HFF-Myc (cell line): ENCODE data around the gene ZNF579.

Source experiments
- DNase-seq: peaks from one replicate; pipeline ENCODE4 v3.0.0-alpha.2; 2011; ENCODE audit warnings: low read depth; ENCODE audit errors: extremely low read depth
- H3K4me3 ChIP-seq: replicated peaks from 2 replicates; pipeline ENCODE4 v1.5.1; 2011; ENCODE audit warnings: low read depth, mild to moderate bottlenecking, control low read depth, low read length
- TF ChIP-seq, protein P1 (sequence below): IDR thresholded peaks from 2 replicates; pipeline ENCODE4 v1.5.1; 2012; ENCODE audit warnings: mild to moderate bottlenecking, low read depth, low read length, control low read depth; ENCODE audit errors: missing control alignments

Gene ZNF579

DNA sequence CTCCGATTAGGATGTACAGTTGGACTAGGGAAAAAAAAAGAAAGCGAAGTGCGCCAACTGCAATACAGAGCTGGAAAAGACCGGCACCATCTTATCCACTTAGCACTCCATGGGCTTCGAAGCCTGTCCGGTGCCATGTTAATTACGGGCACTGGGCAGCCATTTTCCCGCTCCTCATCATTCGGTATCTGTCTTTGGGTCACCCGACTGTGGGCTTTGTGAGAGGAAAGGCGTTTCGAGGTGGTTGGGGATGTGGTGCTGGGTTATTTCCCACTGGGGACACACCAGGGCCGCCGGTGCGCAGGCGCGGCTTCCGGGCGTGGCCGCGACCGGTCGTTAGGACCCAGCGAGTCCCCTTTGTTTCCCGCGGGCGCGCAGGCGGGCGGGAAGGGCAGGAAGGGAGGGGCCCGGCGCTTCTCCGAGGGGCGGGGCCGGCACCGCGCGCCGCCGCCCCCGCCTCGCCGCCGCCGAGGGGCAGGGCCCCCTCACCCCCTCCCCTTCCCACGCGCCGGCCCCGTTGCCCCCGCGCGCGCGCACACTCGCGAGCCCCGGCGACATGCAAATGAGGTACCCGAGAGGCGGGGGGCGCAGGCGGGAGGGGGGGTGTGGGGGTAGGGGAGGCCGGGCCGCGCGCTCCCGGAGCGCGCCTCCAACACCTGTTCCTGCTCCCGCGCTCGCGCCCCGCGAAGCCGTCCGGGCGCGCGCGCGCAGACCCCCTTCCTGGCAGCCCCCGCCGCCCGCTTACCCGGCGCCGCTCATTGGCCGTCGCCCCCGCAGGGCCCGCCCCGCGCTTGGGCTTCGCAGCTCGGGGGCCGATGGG lies 19.4 kb upstream of the ZNF579 start, which contains the start of gene ZNF524:
TSS of gene ZNF524 (plus strand) at position 447 of the 820 bp plus-strand sequence. CDS start 1,825 bp downstream, outside the sequence.
- TF ChIP-seq, protein P1, sequence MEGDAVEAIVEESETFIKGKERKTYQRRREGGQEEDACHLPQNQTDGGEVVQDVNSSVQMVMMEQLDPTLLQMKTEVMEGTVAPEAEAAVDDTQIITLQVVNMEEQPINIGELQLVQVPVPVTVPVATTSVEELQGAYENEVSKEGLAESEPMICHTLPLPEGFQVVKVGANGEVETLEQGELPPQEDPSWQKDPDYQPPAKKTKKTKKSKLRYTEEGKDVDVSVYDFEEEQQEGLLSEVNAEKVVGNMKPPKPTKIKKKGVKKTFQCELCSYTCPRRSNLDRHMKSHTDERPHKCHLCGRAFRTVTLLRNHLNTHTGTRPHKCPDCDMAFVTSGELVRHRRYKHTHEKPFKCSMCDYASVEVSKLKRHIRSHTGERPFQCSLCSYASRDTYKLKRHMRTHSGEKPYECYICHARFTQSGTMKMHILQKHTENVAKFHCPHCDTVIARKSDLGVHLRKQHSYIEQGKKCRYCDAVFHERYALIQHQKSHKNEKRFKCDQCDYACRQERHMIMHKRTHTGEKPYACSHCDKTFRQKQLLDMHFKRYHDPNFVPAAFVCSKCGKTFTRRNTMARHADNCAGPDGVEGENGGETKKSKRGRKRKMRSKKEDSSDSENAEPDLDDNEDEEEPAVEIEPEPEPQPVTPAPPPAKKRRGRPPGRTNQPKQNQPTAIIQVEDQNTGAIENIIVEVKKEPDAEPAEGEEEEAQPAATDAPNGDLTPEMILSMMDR: no peak

DNA sequence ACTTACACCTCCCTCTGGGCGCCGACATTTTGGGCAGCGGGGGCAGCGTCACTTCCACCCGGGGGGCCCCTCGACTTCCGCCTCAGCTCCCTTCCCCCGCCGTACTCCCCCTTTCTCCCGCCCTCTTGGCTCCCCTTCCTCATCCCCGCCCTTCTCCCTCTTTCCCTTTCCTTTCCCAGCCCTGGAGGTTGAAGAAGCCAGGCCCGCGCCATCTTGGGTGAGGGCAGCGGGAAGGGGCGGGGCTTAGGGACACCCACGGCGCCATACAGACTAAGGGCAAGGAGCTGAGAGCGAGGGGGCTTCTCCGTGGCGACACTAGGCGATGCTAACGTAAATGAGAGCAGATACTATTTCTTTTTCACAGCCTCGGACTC lies 18.8 kb upstream of the ZNF579 start, which contains the start of gene FIZ1:
TSS of gene FIZ1 (minus strand) at position 50 of the 374 bp plus-strand sequence. CDS start 1,652 bp downstream, outside the sequence.
- peak; percentile 92 for DNase-seq
- TF ChIP-seq, protein P1: no peak
- H3K4me3 ChIP-seq: peak within 1 kb of the TSS; percentile 80

More for the DNA sequence above, 19.4 kb upstream of the ZNF579 start, which contains the start of gene ZNF524:
- H3K4me3 ChIP-seq: peak within 1 kb of the TSS; percentile 80
- peak; percentile 63 for DNase-seq

DNA sequence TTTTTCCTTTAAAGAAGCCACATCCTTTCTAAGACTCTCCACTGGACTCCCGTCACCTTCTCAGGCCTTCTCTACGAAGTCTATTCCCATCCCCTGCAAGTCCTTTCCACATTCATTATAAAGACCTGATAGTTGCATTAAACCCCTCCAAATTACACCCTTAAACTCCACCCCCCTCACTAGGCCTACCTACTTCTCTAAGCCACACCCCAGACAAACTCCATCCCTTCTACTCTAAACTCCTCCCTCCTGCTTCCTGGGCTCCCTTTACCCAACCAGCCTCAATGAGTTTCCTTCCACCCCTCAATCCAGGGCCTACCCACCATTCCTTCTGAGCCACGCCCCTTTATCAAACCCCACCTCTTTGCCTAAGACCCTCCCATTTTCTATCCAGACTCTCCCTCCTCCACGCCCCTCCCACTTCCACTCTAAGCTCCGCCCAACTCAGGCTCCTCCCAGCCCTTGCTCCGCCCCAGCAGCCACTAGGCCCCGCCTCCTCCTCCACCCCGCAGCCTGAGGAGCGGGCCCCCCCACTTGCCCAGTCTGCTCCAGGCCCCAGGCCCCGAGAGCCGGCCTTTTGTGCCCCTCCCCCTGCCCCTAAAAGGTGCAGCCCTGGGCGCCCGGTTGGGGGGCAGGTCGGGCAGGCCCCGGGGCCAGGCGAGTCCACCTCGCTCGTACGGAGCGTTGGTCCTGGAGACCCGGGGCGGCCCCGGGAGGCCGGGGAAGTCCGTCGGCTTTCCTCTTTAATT lies 18.2 kb upstream of the ZNF579 start:
- TF ChIP-seq, protein P1: no peak
- peak overlapping the region; percentile 80 for H3K4me3 ChIP-seq
- DNase-seq: peak; percentile 87

- TF ChIP-seq, protein P1: no peak
- DNase-seq: no peak
- H3K4me3 ChIP-seq: no peak overlapping the region
Measured at GRCh38 chr19:55598034-55598433, 17.4 kb upstream of the ZNF579 start.

DNA sequence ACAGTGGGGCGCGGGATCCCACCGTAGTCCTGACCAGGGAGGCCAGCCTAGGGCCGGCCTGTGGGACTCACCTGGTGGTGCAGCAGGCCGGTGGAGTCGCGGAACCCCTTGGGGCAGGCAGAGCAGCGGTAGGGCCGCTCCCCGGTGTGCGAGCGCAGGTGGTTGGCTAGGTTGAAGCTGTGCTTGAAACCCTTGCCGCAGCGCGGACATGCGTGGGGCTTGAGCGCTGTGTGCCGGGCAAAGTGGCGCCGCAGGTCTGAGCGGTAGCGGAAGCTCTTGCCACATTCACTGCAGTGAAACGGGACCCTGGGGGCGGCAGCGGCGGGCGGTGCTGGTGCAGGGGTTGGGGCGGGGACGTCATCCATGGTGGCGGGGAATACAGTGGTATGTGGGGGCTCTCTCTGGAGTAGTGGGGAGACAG lies 16.9 kb upstream of the ZNF579 start:
- TF ChIP-seq, protein P1: no peak
- H3K4me3 ChIP-seq: no peak overlapping the region
- DNase-seq: no peak

- no peak for DNase-seq
- H3K4me3 ChIP-seq: no peak overlapping the region
- TF ChIP-seq, protein P1: no peak
Measured at GRCh38 chr19:55596304-55596703, 15.7 kb upstream of the ZNF579 start.
